GM18868 (cell line): Measurements from ENCODE around the gene ZC3H12D.
"Not testable (repeated sequence)": the region's sequence is repeated elsewhere in the genome, so short reads cannot be mapped to it uniquely, and the experiment has no call there.

Experiments used
- ATAC-seq: cut with Tn5 transposase; IDR thresholded peaks from one replicate; pipeline ENCODE4 v1.9.1; 2021; ENCODE audit warnings: mild to moderate bottlenecking, moderate library complexity; ENCODE audit not compliant: unreplicated experiment

ZC3H12D gene

DNA sequence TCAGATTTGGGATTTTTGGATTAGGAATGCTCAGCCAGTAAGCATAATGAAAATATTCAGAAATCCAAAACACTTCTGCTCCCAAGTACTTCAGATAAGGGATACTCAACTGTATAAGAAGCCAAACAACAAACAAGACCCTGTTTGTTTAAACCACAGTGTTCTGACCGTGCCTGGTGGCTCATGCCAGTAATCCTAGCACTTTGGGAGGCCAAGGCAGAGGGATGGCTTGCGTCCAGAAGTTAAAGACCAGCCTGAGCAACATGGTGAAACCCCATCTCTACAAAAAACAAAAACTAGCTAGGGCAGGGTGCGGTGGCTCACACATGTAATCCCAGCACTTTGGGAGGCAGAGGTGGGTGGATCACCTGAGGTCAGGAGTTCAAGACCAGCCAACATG is 24.6 kb downstream of the ZC3H12D start:
- not testable (repeated sequence) for ATAC-seq

DNA sequence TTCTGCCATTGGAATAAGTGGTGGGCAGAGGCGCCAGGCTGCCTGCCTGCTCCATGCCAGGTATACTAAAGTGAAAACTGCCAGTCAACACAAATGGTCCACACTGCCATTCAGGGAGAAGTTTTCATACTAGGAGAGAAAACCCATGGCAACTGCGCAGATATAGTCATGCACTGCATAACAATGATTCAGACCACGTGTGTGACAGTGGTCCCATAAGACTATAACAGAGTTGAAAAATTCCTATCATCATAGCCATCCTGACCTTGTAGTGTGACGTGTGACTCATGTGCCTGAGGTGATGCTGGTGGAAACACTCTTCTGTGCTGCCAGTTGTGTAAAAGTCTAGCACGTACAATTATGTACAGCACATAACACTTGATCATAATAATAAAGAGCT is 25.1 kb downstream of the ZC3H12D start:
- ATAC-seq, result no peak

DNA sequence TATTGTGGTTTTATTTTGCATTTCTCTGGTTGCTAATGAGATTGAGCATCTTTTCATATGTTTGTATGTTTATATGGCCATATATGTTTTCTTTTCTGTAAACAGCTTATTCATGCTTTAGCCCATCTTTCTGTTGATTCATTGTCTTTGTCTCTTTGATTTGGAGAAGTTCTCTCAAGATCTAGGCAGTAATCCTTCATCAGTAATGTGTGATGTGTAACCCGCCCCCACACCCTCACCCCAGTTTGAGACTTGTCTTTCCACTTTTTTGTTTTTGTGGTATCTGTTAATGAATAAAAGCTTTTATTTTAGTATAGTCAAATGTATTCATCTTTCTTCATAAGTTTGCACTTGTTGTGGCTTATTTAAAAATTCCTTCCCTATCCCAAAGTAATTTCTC is 26.0 kb downstream of the ZC3H12D start:
- no peak for ATAC-seq

DNA sequence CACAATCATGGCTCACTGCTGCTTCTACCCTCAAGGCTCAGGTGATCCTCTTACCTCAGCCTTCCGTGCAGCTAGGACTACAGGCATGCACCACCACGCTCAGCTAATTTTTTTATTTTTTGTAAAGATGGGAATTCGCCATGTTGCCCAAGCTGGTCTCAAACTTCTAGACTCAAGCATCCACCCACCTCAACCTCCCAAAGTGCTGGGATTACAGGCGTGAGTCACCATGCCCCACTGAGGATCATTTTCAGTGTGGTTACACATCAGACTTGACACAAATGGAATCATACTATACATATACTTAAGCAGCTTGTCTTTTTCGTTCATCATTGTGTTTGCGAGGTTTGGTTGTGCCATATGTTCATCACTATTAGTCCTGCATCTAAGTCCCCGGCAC is 26.6 kb downstream of the ZC3H12D start:
- no peak for ATAC-seq

DNA sequence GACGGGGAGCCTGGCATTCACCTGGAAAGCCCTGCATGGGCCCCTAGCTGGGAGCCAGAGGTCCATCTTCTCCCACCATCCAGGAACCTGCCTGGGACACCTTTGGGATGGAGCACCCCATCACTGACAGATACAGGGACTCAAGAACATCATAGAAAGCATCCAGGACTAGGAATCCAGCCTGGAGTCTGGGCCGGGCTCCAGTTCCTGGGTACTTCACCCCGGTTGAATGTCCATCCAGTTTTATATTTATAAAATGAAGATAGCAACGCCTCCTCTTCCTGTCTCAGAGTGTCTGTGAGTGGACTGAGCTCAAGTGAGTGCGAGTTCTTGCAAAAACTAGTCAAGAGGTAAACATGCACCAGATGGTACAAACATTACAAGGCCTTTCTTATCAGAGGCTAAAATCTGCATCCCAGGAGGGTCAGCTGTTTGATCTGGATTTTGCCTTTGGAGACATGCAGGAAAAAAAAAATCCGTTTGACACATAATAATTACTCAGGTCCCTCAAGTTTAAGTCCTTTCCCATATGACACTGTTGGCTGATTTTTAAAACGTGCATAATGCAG is 27.4 kb downstream of the ZC3H12D start:
- ATAC-seq, result no peak

DNA sequence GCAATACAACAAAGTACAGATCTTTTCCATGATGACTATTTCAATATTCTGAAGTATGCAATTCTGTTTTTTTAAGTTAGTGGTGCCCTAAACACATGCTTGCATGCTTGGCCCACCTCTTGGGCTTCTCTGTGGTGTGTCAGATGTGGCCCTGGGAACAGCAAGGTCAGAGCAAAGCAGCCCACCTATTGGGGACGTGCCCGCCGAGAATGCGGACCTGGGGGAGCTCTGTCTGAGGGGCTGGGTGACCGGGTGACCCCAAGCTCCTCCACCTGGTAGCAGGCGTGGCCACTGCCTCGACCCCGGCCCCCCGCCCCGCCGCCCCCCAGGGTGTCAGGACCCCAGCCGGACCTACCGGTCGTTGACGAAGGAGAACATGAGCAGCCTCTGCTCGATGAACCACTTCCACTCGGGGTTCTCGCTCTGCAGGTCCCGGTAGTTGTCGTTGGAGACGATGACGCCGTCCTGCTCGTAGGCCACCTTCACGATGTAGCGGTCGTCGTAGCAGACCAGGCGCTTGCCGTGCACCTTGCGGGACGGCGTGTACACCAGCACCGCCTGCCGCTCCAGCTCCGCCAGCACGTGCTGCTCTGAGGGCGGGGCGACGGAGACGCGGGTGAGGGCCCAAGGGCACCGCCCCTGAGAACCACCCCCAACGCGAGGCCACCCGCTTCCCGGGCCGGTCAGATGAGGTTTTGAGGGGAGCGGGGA is 28.3 kb downstream of the ZC3H12D start:
- no peak for ATAC-seq

DNA sequence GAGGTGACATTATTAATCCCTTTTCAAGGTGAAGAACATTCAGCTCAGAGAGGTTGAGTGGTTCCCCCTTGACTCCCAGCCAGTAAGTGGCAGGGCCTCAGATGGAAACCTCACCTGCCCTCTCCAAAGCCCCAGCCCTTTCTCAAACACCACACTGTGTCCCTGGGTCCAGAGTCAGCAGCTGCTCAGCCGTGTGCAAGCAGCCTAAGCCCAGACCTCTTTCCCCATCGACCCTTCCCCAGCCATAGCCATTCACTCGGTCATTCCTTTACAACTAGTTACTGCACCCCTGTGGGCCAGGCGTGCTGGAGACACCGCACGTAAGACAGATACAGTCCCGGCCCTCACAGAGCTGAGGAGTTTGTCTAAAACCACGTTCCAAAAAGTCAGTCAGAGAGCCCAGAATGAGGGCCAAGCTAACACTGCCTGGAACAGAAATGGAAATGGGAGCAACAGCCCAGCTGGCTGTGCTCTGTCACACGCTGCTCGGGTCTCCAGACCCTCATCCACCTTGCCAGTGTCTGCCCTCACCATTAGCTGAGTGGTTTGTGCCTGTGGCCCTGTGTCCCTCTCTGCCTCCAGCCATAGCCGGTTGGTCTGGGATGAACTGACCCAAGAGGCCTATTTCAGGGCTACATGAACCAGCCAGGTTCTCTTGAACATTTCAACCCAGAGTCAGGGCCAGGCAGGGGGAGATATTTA is 29.6 kb downstream of the ZC3H12D start:
- no peak for ATAC-seq

DNA sequence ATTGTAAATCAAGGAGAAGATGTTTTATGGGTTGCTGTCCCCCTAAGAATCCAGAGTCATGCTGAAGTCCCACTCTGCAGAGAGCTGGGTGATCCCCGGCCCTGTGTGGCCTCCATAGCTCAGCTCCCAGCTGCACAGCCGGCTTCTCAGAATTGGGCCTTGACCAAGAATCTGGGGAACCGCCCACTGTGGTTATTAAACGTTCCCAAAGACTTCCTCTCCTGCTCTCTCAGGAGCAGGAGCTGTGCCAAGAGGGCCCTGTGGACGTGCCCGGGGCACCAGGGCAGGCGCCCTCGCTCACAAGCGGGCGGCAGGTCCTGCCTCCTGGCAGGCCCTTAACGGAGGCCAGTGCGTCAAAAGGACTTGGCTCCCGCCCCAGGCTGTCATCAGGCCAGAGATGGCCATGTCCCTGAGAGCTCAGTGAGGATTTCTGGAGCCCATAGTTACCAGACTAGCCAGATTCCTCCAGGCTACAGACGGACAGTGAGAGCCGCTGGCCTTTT is 30.4 kb downstream of the ZC3H12D start:
- no peak for ATAC-seq

DNA sequence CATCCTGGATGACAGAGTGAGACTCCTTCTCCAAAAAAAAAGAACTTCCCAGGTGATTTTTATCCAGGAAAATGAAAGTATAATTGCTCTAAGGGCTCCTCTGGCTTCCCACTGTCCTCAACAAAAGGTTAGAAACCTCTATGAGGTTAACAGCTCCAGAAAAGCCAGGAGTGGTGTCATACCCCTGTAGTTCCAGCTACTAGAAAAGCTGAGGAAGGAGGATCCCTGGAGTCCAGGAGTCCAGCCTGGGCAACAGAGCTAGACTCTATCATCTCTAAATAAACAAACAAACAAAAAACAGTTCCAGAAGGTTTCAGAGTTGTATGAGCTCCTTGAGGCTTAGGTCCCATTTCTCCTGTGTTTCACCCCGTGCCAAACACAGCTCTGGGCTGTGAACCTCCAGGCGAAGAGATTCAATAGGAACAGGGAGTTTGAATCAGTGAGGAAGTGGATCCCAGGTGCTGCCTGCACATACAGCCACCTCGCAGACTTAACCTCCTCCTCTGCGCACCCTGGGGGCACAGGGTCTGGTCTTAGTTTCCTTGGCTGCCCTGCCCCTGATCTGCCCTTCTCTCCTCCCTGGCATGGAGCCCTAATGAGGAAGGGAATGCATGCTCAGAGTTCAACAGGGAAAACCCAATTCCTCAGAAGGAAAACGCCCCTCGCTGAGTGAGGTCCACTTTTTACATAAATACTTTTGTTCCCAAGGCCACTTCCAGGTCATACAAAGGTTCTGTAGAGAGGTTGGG is 31.0 kb downstream of the ZC3H12D start:
- ATAC-seq, result no peak

DNA sequence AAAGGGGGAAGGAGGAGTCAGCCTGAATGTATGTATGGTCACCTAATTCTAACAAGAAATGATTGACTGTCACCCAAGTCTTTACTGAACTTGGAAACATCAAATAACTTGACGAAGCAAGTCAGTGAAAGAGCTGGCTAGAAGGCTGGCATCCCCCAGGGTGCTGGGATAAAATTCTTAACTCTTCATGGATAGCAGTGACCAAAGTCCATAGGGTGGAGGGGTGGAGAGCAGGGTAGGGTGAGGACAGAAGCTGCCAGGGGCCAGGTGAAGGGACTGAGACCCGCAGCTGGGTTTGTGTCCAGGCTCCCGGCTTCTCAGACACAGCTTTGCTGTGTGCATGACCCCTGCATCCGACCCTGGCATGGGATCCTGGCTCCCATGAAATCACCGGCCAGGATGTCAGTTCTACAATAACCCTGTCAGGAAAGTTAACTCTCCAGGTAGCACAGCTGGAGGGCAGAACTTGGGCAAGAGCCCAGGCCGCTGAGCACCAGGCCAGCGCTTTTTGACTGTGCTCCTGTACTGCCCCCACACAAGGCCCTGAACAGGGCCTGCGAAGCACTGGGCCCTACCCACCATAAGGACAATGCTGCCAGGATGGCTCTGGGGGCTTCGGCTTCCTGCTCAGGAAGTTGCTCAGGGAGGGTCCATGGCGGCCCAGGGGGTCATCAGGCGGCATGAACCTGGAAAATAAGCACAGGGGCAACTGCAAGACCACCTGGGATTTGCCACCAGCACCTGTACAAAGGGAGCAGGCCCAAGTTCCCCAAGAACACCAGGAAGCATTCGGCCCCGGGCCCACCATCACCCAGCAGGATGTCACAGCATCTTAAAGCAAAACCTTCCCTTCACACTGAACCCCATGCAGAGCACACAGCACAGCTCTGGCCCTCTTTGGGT is 32.5 kb downstream of the ZC3H12D start:
- no peak for ATAC-seq

DNA sequence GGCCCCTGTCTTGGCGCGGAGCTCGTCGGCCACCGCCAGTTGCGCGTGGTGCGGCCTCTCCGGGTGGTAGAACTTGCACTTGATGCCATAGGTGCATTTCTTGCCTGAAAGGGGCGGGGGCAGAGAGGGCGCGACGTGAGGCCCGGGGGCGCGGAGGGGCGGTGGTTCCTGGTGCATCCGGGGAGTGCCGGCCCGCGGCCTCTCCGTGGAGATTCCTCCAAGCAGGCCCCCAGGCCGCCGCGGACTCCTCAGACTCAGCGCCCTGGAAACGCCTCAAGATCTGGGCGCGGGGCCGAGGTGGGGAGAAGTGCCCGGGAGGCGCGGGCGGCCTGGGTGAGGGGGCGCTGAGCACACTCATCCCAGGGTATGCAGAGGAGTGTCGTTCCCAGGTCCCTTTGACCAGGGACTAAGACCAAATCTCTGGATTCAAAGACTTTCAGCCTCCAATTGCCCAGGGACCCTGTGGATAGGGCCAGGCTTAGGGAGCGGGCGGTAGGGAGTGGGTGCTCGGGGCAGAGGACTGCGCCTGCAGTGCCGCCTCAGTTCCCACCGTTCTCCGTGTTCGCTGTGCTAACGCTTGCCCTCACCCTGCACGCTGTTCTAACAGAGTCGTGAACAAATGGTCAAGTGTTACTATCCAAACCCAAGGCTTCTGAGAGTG is 33.3 kb downstream of the ZC3H12D start:
- no peak for ATAC-seq

DNA sequence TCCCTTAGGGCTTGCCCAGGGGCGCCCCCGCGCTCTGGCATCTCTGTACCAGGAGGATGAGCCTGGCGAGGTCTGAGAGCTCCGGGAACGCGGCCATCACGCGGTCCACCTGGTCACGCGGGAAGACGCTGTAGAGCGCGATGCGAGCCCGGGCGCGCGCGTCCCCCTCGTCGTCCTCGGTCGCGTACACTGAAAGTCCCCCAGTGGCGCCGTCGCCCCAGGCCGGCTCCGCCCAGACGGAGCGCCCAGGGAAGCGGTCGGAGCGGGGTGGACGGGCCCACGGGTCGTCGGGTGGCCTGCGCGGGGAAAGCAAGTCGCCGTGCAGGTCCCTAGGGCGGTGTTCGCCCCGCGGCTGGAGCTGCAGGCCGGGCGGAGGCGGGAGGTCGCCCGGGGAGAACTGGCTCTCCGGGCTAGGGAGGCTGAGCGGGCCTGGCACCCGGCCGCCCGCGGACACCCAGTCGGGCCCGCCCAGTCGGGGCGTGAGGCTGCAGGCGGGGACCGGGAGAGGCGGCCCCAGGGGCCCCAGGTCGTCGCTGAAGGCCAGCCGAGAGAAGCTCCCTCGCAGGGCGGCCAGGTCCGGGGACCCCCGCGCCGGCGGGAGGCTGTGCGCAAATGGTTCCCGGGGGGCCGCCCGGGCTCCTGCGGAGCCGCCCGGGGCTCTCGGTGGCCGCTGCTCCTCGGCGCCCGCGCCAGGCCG is 34.0 kb downstream of the ZC3H12D start:
- ATAC-seq, result no peak

DNA sequence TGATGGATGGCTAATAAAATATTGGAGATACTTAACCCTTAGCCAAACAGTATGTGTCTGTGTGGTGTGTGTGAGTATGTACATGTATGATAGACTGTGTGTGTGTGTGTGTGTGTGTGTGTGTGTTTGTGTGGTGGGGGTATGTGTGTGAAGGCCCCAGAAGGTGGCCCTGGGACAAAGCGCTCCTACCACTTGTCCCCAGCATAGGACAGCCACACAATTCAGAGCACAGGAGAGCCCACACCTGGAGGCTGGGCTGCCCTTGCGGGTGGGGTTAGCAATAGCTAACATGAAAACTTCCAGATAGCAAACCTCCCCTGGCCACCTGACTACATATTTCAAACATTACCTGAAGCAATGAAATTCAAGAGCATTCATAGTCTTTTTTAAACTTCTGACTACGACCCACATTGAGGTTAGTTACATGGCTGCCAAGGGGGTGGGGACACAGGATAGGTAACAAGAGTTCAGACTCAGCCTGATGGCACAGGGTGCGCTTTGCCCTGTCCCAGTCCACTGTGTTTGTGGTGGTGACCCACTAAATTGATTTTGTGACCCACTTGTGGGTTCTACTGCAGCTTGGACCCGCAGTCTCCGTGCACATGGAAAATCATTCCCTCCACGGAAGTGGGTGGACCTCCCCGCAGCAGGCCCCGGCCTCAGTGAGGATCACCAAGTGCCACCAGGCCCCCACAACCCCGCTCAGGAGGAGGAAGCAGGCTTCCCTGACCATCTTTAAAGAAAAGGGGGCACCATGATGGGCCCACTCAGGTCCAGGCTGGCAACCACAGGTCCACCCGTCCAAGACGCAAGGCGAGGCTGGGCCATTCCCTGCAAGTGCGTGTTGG is 34.8 kb downstream of the ZC3H12D start:
- no peak for ATAC-seq

DNA sequence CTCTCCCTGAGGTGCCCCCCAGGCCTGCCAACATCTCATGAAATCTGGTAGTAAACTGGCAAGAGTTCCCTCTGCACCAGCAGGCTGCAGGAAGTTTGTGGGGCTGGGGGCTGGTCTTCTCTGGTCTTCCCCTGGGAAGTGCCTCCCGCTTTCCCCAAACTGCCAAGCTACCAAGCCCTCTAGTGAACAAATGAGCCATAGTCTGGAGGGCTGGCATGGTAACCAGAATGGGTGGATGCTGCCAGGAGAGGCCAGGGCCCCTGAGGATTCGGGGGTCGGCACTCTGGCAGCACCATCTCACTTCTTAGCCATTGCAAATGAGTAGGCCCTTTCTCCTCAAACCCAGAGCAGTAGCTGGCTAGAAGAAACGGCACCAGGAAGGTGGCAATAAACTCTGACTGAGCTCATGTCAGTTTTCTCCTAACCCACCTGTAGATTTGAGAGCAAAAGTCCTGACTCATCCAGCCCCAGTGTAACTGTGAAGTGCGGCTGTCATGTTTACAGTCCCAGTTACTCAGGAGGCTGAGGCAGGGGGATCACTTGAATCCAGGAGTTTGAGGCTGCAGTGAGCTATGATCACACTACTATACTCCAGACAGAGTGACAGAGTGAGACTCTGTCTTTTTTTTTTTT is 35.9 kb downstream of the ZC3H12D start:
- no peak for ATAC-seq

DNA sequence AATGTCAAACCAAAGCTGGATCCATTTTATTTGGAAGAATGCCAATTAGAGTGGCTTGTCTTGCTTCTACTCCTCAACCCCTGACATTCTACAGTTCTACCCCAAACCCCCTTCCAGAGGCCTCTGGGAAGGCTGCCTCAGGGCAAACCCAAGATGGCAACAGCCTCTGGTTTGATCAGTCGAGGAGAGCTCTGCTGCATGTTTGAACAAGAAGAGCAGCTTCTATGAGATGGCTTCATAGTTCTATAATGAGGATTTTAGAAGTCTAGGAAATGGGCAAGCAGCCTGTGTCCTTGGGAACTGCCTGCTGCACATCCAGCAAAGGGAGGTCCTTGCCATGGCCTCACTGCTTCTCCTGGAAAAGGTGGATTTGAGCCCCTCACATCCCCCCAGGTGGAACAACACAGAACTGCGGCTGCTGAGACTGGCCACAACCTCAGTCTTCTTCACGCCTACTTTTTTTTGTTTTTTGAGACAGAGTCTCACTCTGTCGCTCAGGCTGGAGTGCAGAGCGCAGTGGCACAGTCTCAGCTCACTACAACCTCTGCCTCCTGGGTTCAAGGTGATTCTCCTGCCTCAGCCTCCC is 37.9 kb downstream of the ZC3H12D start:
- ATAC-seq, result no peak

DNA sequence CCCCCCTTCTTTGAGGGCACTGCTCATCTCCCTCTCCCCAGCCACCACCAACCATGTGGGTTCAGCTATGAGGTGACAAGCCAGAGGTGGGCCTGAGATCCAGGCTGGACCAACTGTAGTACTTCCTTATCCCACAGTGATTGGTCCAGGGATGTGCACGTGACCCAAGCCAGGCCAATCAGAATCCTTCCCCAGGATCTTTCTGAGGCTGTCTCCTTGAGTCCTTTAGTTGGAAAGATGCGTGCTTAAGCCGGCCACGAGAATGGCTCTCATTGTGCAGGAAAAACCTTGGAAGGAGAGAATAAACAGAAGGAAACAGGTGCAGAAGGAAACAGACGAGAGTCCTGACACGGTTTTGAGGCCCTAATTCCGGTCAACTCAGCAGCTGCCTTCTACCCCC is 39.2 kb downstream of the ZC3H12D start:
- no peak for ATAC-seq

DNA sequence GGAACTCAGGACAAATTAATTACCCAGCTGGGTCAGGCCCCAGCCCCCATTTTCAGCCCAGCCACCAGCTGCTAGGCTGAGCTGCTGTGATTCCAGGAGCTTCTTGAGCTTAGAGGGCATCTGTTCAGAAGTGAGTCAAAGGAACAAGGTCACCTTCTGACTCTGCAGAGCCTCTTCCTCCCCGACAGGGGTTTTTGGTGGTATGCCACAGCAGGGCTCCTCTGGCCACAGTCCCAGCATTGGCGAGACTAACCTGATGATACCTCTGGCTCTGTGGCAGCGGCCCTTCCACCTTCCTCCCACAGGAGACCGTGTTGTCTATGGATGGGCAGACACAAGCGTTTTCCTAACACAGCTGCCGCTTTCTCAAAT is 39.7 kb downstream of the ZC3H12D start:
- no peak for ATAC-seq
